NCI-H2029 treated with DMSO at 0.1 percent for 48 hours (cell line): ENCODE data around the gene CCDC171.
A peak's percentile ranks its signal among the peaks of the same experiment; 100 is the strongest.
"Not testable (repeated sequence)": the region's sequence is repeated elsewhere in the genome, so short reads cannot be mapped to it uniquely, and the experiment has no call there.

Experiments used
- DNase-seq: peaks from one replicate; lab custom pipeline; 2025; lab: John Stamatoyannopoulos, UW

The CCDC171 gene

DNA sequence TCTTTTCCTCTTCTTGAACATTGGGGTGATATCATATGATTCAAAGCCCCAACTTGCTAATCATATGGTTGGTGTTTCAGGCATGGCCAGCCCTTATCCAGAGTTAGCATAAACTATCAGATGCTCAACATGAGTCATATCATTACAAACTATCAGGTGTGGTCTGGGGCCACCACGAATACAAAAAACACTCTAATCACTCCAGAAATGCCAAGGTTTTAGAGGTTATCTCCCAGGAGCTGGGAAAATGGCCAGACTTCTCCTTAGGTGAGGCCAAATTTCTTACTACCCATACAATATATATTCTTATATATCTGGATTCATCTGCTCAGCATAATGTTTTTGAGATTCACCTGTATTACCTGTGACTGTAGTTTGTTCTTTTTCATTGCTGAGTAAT, 210.5 kb downstream of the CCDC171 start:
- DNase-seq, result no peak

GRCh38 chr9:15764131-15764530, 211.3 kb downstream of the CCDC171 start:
- no peak for DNase-seq

- DNase-seq, result no peak
These were observed 216.7 kb downstream of the CCDC171 start for GRCh38 chr9:15769547-15769946.

DNA sequence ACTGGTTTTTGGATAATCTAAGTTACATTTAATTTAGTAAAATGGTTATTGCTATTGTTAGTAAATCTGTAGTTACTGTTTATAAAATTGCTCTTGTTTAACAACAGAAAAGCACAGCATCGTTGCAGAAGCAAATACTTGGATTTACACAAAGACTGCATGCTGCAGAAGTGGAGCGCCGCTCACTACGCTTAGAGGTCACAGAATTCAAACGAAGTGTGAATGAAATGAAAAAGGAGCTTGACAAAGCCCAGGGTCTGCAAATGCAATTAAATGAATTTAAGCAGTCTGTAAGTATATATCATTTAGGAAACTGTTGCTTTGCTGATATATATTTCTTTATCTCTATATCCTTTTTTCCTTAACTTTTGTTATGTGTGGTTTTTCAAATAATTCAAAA, 226.0 kb downstream of the CCDC171 start:
- DNase-seq, result no peak

DNA sequence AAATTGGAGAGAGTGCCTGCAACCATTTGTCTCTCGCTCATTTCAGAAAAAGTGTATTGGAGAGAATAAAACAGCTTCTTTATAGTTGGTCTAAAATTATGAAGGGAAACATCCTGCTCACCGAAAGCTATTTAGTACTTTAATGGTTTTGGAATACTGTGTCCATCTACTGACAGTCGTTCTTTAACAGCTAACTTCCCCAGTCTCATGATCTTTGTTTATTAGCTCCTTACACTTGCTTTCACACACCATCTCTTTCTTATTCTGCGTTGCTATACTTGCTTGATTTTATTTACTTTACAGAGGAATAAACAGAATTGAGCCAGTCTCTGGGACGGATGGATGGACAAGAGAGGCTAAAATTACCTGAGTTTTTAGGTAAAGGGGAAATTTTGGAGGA, 229.3 kb downstream of the CCDC171 start:
- no peak for DNase-seq

DNA sequence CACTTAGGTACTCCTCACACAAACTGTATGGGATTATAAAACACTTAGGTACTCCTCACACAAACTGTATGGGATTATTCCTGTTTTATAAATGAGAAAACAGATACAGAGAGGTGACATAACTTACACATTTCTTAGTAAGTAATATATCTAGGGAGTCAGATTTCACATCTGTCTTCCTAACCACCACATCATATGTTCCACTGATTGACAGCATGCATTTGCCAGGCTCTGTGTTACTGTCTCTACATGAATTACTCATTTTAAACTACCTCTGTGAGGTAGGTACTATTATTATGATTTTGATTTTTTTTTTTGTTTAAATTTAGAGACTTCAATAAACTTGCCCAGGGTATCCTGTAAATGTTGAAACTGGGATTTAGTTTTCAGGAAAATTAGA, 232.7 kb downstream of the CCDC171 start:
- DNase-seq, result no peak

- DNase-seq, result no peak
These were observed 233.8 kb downstream of the CCDC171 start for GRCh38 chr9:15786616-15787015.

- DNase-seq, result not testable (repeated sequence)
These were observed 257.5 kb downstream of the CCDC171 start for GRCh38 chr9:15810219-15810899.

DNA sequence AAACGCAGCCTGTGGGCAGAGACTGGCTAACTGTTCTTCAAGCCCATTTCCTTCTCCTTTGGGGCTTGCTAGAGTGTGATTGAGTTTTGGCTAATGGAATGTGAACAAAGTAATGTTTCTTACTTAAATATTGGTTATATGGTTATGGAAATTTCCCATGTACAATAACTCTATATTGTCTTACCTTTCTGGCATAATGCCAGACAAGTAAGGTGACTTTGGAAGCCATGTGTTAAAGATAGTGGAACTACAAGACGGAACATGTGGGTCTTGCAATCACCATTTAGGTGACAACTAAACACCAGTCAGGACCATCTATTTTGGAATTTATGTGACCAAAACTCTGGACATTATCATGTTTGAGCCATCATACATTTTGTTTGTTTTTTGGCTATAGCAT, 260.2 kb downstream of the CCDC171 start:
- DNase-seq, result no peak

DNA sequence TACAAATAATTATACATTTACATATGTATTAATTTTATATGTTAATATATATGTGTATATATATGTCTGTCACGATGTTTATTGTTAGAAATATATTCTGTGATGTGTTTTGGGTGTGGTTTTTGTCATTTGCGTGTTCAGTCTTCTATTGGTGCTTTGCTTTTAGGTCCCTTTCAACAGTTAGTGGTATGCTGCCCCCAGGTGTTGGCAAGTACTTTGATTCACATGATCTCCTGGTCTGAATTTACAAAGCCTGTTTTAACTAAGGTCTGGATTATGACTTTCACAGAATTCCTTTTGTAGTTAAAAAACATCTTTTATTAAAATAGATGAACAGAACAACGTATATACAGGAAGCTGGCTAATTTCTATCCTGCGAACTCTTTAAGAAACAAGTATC, 271.5 kb downstream of the CCDC171 start:
- DNase-seq, result no peak

DNA sequence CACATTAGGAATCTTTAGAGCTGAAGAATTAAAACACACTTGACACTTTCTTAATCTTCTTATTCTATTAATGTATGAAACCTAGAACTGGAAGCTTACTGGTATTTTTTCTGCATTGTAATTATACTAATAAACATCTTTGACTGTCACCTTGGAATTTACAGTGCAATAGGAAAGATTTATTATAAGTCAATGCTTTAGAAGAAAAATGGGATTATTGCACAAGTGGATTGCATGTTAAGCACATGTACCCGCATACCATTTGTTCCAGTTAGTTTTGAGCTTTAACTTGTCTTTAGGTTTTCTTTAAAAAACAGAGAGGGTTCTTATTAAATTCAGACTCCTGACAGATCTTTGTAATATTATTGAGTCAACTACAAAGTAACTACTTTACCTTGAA, 278.5 kb downstream of the CCDC171 start:
- DNase-seq, result no peak

DNA sequence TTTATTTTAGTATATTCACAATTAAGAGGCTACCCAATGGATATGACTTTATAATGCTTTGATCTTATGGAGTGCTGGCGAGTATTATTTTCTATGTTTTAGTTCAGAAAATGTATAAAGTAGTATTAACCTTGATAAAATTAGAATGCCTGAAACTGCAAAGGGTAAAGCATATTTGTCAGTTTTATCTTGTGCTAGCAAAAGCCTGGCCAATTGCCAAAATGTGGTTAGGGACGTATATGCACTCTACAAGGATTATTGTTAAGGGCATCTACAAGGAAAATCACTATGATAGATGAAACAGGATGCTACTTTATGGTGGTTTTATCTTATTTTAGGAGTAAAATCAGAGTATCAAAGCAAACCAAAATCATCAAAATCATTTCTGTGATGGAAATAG, 281.7 kb downstream of the CCDC171 start:
- DNase-seq, result no peak

DNA sequence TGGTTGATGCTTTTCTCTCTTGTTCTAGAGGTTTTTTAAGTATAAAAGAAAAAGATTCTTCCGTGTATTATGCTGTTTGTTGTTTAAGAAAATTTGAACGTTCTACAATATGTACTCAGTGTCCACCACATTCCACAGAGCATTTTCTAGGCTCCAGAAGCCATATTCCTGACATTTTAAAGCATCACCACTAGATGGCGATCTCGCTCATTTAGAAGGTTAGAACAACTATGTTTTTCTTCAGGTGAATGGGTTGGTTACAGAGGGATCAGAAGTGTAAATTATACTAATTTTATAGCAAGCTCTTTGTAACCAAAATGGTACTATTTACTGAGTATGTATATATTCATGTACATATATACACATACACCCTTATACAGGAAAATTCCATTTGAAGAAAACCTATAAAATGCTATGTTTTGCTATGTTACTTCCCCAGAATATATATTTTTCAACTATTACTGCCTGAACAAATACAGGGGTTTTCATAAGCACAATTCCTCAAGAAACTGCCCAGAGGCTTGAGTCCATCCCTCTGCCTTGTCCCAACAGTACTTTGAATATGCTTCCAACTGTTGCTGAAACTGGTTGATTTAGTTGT, 284.3 kb downstream of the CCDC171 start:
- peak; percentile 33 for DNase-seq

DNA sequence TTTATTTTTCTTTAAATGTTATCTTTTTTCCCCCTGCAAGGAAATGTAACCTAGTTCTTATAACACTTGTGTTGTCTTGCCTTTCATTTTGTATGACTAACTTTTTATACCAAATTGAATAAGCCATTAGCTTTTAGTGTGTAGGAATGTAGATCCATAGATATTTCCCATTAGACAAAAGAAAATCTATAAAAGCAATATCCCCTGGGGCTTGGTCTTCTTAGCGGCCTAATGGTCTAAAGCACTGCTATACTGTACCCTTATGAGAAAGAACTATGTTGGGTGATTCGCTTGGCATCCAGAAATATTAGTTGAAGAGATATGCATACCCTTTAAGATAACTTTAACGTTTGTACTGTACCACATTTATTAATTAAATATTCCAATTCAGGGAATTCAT, 289.2 kb downstream of the CCDC171 start:
- DNase-seq, result no peak

GRCh38 chr9:15843316-15843715, 290.5 kb downstream of the CCDC171 start:
- DNase-seq, result no peak

- DNase-seq, result no peak
These were observed 291.1 kb downstream of the CCDC171 start for GRCh38 chr9:15843931-15844330.

- DNase-seq, result no peak
These were observed 293.8 kb downstream of the CCDC171 start for GRCh38 chr9:15846611-15847010.

- no peak for DNase-seq
These were observed 297.0 kb downstream of the CCDC171 start for GRCh38 chr9:15849871-15850270.

DNA sequence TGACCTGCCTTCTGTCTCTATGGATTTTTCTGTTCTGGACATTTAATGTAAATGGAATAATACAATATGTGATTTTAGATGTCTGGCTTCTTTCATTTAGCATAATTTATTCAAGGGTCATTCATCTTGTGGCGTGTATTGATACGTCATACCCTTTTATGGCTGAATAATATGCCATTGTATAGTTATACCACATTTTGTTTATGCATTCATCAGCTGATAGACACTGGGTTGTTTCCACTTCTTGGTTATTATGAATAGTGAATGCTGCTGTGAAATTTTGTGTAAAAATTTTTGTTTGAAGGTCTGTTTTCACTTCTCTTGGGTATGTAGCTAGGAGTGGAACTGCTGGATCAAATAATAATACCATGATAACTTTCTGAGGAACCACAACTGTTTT, 298.9 kb downstream of the CCDC171 start:
- no peak for DNase-seq

- no peak for DNase-seq
These were observed 303.7 kb downstream of the CCDC171 start for GRCh38 chr9:15856591-15856990.

- no peak for DNase-seq
These were observed 314.5 kb downstream of the CCDC171 start for GRCh38 chr9:15867334-15867733.

- DNase-seq, result no peak
These were observed 315.1 kb downstream of the CCDC171 start for GRCh38 chr9:15867988-15868387.

- DNase-seq, result peak; percentile 25
These were observed 320.8 kb downstream of the CCDC171 start for GRCh38 chr9:15873573-15874177.

DNA sequence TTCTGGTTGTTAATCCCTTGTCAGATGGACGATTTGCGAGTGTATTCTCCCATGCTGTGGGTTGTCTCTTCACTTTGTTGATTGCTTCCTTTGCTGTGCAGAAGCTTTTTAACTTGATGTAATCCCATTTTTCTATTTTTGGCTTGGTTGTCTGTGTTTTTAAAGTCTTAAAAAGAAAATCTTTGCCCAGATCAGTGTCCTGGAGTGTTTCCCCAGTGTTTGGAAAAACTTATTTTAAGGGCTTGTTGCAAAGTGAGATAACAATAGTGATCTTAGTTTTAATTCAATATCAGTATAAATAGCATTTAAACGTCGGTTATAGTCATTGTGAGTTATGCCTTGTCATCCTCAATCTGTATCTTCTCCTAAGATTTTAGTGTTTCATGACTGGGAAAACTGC, 329.5 kb downstream of the CCDC171 start:
- no peak for DNase-seq
